Spleen (tissue), 11 donors: Measurements from ENCODE around the gene EXOC4. TPM values are rescaled to one million over a fixed set of nuclear protein-coding genes. Genes with fewer than 3 reads are reported as not detected.

Experiments
- DNase-seq: peaks from one replicate; pipeline ENCODE4 v3.0.0-alpha.2; 2020
- H3K27ac ChIP-seq, 8 donors: fragments of 200-600 bp; sonication (generic) in 7 of 8; 1 replicate in 4 of 8; 2 replicates in 4 of 8; pipeline versions ENCODE4 v1.5.0 to v1.8.0; 2016 to 2021; ENCODE audit warnings: inconsistent platforms in 4 of 8, mild to moderate bottlenecking in 4 of 8, moderate library complexity in 1 of 8
- H3K27me3 ChIP-seq, 7 donors: fragments of 200-600 bp; sonication (generic) in 6 of 7; replicated peaks in 1 of 7; 1 replicate in 4 of 7; 2 replicates in 3 of 7; pipeline versions ENCODE4 v1.5.0 to v1.8.0; 2016 to 2021; ENCODE audit warnings: inconsistent platforms in 3 of 7, mild to moderate bottlenecking in 1 of 7
- H3K36me3 ChIP-seq, 6 donors: fragments of 200-600 bp; sonication (generic) in 5 of 6; 1 replicate in 4 of 6; 2 replicates in 2 of 6; pipeline versions ENCODE4 v1.5.0 to v1.8.0; 2016 to 2021; ENCODE audit warnings: inconsistent platforms in 2 of 6
- H3K4me1 ChIP-seq, 6 donors: fragments of 200-600 bp; sonication (generic) in 5 of 6; 1 replicate in 3 of 6; 2 replicates in 3 of 6; pipeline versions ENCODE4 v1.5.0 to v1.8.0; 2016 to 2021; ENCODE audit warnings: inconsistent platforms in 3 of 6
- H3K4me3 ChIP-seq, 8 donors: fragments of 200-600 bp; sonication (generic) in 7 of 8; 1 replicate in 4 of 8; 2 replicates in 4 of 8; pipeline versions ENCODE4 v1.5.0 to v1.8.0; 2016 to 2021; ENCODE audit warnings: inconsistent platforms in 4 of 8, mild to moderate bottlenecking in 4 of 8, moderate library complexity in 2 of 8
- H3K9me3 ChIP-seq, 8 donors: fragments of 200-600 bp; sonication (generic) in 7 of 8; 1 replicate in 4 of 8; 2 replicates in 4 of 8; pipeline versions ENCODE4 v1.5.0 to v1.8.0; 2016 to 2021; ENCODE audit warnings: inconsistent platforms in 4 of 8
- CTCF ChIP-seq, 11 experiments: fragments of 200-600 bp in 7 of 11; fragments of 450-650 bp in 4 of 11; sonication (generic) in 4 of 11; IDR thresholded peaks in 8 of 11; conservative IDR thresholded peaks in 3 of 11; 1 replicate in 7 of 11; 2 replicates in 4 of 11; pipeline versions ENCODE4 v1.4.0 to v1.8.0; 2016 to 2021; ENCODE audit warnings: antibody characterized with exemption in 11 of 11, inconsistent platforms in 4 of 11, mild to moderate bottlenecking in 1 of 11
- POLR2A ChIP-seq, 3 donors: fragments of 450-650 bp; IDR thresholded peaks; one replicate each; pipeline ENCODE4 v1.5.1; 2017; ENCODE audit warnings: antibody characterized with exemption in 3 of 3, mild to moderate bottlenecking in 1 of 3
- POLR2AphosphoS5 ChIP-seq, 3 donors: sonication (generic); formaldehyde crosslinking; IDR thresholded peaks; one replicate each; pipeline ENCODE4 v1.5.1; 2017; ENCODE audit warnings: antibody characterized with exemption in 3 of 3
- WGBS, 5 donors: extraction: QIAGEN DNeasy Blood & Tissue Kit in 3 of 5; methylation state at CpG; one replicate each; pipeline versions ENCODE4 v1.1.5 to v1.1.7; 2013 to 2018; 5-methylcytosine and 5-hydroxymethylcytosine counted together
- intact Hi-C: fragments of 100-400 bp; cut with DNase I; formaldehyde crosslinking; loops from one replicate; pipeline ENCODE4 v1.15.0; 2023; ENCODE audit warnings: low total_unique reads
- polyA plus RNA-seq, 3 donors: library from polyadenylated mRNA; stranded (reverse); fragments of 200-250 nt; gene quantifications; one replicate each; pipeline ENCODE4 v1.2.1, GENCODE V29; 2013
- total RNA-seq, 7 donors: library from RNA; depleted of rRNA in 3 of 7; stranded (reverse); fragments of >200 nt in 3 of 7; fragmentation: NEBNext Ultra II Directional in 4 of 7; extraction: Animal tissue kit (Norgen Biotek cat#: 25700) in 4 of 7; gene quantifications; one replicate each; pipeline versions ENCODE4 v1.1.0 to v1.2.1, GENCODE V29; 2016 to 2021
- donor health status: healthy with polysubstance abuse.
- donor health status: DM: no; HTN: no; CAD: no; lungs with moderate emphysema.
- donor health status: DM: no; HTN: no; CAD: no.
- donor health status: Bipolar disorder and iron deficiency.
- donor health status: healthy.
- donor health status: DM: no; HTN: no; CAD: no.
- donor health status: DM: yes; HTN: yes; CAD: no.

The EXOC4 gene
- total and polyA plus RNA-seq, 10 donors, result 14.1 to 138 (median 102) TPM

GRCh38 chr7:133789974-133790373 lies 537.1 kb downstream of the EXOC4 start:
- WGBS, 5 donors, result 74 to 98% (median 82%) methylated on average over 3 of the region's 3 CpGs
- Histone ChIP-seq H3K27ac (no peak overlapping the region), H3K27me3 (no peaks in the 10 kb centered on the region), H3K4me1 (no peaks in the 10 kb centered on the region), H3K36me3 (peaks cover 0 to 7% (median 0%) of the 10 kb centered on the region in 6 donors), H3K4me3 (no peak overlapping the region), H3K9me3 (no peaks in the 10 kb centered on the region)
- TF ChIP-seq POLR2A (IDR thresholded peaks at IDR 0.05) (no peak), POLR2AphosphoS5 (IDR thresholded peaks at IDR 0.05) (no peak), CTCF (IDR thresholded peaks at IDR 0.05 in 8 of 11, conservative IDR thresholded peaks at IDR 0.05 in 3 of 11) (no peak)
- no peak for DNase-seq
- intact Hi-C loops, result no loop called here

GRCh38 chr7:133790911-133791310 lies 538.0 kb downstream of the EXOC4 start:
- no peak for TF ChIP-seq POLR2A (IDR thresholded peaks at IDR 0.05)
- WGBS, 5 donors, result 93 to 99% (median 97%) methylated on average over 4 of the region's 4 CpGs
- intact Hi-C loops, result no loop called here
- H3K4me1 ChIP-seq, result no peaks in the 10 kb centered on the region
- no peaks in the 10 kb centered on the region for H3K27me3 ChIP-seq
- H3K4me3 ChIP-seq, result no peak overlapping the region
- peaks cover 0 to 7% (median 0%) of the 10 kb centered on the region in 6 donors for H3K36me3 ChIP-seq
- H3K27ac ChIP-seq, result no peak overlapping the region
- no peak for DNase-seq
- no peaks in the 10 kb centered on the region for H3K9me3 ChIP-seq

DNA sequence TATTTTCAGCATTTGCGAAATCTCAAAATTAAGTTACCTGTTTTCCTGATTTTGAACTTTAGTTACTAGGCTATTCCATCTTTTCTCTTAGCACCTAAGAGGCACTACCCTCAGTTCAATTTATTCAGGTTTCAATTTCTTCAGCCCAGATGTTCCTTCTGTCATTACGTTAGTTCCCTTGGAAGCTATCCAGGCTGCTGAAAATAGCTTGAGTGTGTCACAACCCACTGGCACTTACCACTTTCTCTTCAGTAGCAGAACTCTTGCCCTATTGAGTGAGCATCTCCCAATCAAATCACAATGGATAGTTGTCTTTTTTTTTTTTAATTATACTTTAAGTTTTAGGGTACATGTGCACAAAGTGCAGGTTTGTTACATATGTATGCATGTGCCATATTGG lies 541.6 kb downstream of the EXOC4 start:
- 48 to 50% (median 50%) methylated on average over 2 of the region's 2 CpGs for WGBS, 5 donors
- Histone ChIP-seq H3K9me3 (no peaks in the 10 kb centered on the region), H3K4me3 (no peak overlapping the region), H3K36me3 (peaks cover 0 to 7% (median 0%) of the 10 kb centered on the region in 6 donors), H3K27me3 (no peaks in the 10 kb centered on the region), H3K27ac (no peak overlapping the region), H3K4me1 (no peaks in the 10 kb centered on the region)
- intact Hi-C loops, result no loop called here
- TF ChIP-seq CTCF (IDR thresholded peaks at IDR 0.05 in 8 of 11, conservative IDR thresholded peaks at IDR 0.05 in 3 of 11), result no peak
- no peak for TF ChIP-seq POLR2A (IDR thresholded peaks at IDR 0.05)
- TF ChIP-seq POLR2AphosphoS5 (IDR thresholded peaks at IDR 0.05), result no peak
- DNase-seq, result no peak

DNA sequence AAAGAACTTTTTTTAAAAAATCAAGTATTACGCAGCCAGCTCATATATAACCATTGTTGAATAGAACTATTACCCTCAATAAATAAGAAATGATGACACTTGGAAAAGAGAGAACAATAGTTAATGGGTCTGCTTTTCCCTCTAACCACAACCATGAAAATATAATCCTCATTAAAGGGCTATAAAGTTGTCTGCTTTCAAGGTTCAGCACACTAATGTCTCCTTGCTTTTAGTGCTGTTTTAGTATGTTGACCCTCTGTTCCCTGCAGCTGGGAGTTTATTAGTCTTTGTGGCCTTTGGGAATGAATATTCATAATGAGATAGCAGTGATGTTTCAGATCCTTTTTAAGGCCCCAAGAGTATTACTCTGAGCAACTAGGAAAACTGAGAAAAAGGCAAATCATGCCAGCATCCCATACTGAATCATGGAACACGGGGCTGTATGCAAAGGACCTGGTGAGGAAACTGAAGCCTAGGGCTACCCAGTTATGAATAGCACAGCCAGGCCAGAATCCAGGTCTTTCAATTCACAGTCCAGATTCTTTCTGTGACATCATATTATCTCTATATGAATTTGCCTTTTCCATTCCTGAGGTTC lies 542.3 kb downstream of the EXOC4 start:
- intact Hi-C loops, result no loop called here
- no peak for TF ChIP-seq POLR2A (IDR thresholded peaks at IDR 0.05)
- no peak for TF ChIP-seq CTCF (IDR thresholded peaks at IDR 0.05 in 8 of 11, conservative IDR thresholded peaks at IDR 0.05 in 3 of 11)
- TF ChIP-seq POLR2AphosphoS5 (IDR thresholded peaks at IDR 0.05), result no peak
- Histone ChIP-seq H3K36me3 (peaks cover 0 to 7% (median 0%) of the 10 kb centered on the region in 6 donors), H3K4me1 (no peaks in the 10 kb centered on the region), H3K27ac (no peak overlapping the region), H3K9me3 (no peaks in the 10 kb centered on the region), H3K27me3 (no peaks in the 10 kb centered on the region), H3K4me3 (no peak overlapping the region)
- DNase-seq, result no peak
- WGBS, 5 donors, result 88 to 98% (median 89%) methylated on average over 2 of the region's 2 CpGs
